ENCODE data around the gene ASIC2.
"Not testable (repeated sequence)": the region's sequence is repeated elsewhere in the genome, so short reads cannot be mapped to it uniquely, and the experiment has no call there.

Gene ASIC2

DNA sequence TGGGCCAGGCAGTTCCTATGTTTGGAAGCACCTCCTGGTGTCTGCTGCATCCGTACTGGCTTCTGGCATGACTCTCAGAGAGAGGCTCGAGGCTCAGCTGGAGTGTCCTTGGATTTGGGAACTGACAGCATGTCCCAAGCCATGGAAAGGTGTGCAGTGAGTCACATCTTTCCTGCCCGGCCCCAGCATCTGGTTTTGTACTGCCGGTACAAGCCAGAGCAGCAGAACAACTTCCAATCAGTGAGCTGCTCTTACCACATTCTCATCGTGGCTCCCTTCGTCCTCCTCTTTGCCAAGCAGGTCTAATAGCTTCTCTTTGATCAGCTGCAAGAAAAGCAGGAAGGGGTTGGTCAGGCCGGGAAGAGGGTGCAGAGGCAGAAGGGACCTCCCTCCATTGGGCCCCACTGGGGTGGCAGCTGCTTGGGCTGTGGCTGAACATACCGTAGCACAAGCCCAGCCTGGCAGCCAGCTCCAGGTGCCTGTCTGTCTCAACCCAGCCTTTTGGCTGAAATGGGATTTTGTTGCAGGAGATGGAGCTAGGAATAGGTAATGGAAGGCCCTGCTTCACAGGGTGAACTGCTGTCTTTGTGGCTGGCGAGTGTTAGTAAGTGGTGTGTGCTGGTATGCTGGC is 277.3 kb downstream of the ASIC2 start:
- DNase-seq, result no peak

DNA sequence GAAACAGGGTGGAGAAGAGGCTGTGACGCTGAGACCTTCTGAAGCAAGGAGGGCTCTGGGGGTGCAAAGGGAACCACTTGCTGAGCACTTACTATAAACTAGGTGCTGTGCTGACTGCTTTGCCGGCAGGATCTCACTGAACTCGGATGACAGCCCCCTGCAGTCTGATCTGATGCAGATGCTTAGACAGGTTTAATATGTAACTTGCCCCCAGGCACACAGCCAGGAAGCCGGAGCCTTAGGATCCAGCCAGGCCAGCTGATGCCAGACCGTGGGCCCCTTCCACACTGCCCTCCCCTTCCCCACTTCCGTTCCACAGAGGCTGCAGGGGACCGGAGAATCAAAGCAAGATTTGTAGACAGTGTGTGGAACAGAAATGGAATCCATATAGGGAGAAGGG is 278.3 kb downstream of the ASIC2 start:
- DNase-seq, result no peak

DNA sequence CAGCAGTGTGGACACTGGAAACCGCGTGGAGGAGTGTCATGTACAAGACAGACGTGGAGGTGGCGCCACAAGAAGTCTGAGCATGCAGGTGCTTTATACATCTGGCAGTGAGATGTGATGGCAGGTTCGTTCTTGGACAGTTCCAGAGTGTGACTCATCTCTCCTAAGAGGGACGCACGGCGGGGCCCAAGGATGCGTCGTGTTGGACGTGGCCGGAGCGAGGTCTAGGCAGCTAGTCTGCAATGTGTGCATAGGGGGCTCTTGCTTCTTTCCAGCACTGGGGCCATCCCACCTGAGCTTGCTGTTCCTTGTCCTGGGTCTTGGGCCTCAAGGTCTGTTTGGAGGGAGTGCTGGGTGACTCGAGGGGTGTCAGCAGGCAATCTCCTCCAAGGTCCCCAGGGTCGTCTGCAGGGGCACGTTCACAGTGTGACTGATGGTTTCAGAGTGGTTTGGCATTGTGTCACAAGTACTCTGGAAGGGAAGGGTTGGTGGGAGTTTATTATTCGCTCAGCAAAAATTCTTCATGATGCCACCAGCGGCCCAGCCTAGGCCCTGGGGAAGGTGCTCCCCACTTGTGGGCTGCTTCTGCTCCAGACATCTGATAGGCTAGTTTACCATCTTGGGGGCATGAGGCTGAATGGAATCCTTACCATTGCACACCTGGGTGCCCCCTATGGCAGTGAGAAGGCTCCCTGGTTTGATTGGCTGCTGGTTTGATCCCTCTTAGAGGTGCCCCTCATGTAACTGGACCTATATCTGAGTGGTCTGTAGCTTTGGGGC is 279.3 kb downstream of the ASIC2 start:
- no peak for DNase-seq

DNA sequence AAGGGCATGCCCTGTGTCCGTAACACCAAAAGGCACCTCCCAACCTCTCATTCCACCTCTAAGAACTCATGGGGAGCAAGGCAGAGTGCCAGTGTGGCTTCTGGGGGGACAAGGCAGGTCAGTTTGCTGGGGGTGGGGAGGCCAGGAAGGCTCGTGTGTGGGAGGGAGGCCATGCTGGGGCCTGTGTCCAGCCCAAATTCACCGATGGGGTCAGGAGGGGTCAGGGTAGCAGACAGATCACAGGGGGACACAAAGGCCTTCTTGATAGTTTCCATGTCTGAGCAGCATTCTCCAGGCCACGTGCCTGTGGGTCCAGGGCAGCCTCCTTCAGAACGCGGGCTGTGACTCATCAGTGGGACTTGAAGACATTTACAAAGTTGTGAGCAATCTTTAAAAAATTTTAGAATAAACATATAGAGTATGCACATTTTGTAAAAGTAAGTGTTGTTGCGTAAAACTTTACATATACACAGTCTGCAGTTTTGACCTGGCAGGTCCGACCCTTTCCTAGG is 280.5 kb downstream of the ASIC2 start:
- no peak for DNase-seq

DNA sequence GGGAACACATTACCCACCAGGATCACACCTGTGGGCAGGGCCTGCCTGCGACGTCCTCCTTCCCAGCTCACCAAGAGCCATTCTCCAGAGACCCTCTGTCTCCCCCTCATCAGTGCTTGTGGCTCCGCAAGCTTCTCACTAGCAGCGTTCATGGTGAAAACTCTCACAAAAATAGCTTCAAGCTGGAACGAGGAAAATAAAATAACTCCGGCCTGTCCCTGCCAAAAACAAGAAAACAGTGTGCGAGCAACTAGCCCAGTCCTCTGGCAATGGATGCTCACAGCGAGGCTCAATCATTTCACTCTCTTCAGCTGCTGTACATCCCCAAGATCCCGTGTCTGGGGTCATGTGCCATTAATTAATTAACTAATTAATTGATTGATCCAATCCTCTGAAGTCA is 283.5 kb downstream of the ASIC2 start:
- DNase-seq, result no peak

DNA sequence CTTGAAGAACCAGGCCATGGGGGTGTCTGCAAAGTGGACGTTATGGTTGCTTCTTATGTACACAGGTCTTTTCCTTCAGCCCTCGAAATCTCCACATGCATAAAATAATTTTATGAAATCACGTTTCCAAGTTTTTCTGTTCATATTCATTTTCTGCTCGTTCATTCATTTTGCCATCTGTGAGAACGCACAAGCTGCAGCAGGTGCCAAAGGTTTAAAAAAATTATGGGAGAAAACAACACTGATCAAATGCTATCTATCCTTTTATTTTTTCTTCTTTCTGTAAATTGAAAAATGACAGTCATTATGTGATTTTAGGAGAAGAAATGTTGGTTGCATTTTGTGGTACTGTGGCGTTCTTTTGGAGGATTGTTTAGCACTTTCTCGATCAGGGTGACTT is 285.9 kb downstream of the ASIC2 start:
- DNase-seq, result no peak

DNA sequence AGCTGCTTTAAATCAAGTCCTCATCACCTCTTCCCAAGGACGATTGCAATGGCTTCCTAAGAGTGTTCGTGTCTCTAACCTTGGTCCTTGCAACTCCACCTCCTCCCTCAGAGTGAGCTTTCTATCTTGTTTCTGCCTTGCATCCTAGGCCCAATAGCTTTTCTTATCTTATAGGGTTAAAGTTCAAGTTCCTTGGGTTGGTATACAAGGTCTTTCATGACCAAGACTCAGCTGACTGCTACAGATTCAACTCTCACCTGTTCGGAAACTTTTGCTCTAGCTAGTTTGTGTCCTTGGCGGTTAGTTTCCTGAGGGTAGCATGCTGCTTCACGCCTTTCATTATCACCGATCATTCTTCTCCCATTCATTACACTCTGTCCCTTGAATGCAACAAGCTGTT is 290.8 kb downstream of the ASIC2 start:
- DNase-seq, result no peak

DNA sequence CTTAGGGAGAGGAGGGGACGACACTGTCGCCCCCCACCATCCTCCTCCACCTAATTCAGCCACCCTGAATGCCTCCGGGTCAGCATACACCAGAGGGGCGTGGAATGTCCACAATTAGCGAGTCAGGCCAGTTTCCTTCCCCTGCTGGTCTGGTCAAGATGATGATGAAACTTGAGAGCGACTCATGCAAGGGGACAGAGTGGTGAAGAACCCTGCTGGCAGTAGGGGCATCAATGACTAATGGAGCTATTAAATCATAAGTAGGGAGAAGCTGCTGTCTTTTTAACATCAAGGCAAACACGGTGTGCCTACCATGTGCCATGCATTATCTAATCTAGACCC is 294.2 kb downstream of the ASIC2 start:
- DNase-seq, result no peak

DNA sequence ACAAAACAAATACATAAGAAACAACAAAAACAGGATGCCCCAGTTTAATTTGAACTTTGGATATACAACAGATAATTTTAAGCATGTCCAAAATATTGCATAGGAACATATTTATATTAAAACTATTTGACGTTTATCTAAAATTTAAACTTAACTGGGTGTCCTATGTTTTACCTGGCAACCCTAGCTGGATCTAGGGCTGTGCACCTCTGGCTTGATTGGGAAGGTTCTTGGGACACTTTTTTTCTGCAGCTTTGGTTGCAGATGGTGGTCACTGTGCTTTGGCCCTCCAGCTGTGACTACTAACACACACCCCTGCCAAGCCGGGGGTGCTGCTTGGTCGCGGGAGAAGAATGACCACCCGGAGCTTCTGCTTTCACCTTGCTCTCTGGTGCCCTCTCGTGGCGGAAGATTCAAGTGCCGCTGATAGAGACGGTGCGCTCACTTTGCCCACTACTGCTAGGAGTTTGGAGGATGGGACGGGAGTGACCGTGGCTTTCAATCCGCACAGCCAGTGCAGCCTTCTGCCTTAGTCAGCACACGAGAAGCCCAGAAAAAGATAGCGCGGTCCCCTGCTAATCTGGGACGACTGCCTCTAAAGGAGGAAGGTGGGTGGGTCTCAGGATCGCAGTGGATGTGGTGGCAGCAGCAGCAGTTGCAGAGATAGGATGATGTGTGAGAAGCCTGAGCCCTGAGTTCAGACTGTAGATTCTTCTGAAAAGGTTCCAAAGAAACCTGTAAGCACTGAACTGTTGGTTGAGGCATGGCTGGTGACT is 294.8 kb downstream of the ASIC2 start:
- peak; percentile 87 for DNase-seq

DNA sequence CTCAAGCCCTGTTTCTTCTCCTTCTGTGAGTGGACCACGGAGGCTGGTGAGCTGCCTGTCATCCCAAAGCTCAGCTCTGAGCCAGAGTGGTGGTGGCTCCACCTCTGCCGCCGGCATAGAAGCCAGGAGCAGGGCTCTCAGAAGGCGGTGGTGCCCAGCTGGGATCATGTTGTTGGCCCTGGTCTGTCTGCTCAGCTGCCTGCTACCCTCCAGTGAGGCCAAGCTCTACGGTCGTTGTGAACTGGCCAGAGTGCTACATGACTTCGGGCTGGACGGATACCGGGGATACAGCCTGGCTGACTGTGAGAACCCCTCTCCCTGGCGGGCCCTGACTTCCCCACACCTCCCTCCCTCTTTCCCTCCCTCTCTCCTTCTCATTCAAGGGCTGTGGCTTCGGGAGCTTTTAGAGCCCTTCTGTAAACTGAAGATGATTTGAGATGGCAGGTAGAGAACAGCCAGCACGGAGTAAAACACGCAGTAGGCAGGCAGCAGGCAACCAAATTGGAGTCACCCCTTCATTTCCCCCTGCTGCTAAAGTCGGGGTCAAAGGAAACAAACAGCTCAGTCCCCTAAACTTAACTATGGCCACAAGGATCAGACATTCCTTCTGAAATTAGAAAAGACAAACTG is 297.6 kb downstream of the ASIC2 start:
- DNase-seq, result no peak

DNA sequence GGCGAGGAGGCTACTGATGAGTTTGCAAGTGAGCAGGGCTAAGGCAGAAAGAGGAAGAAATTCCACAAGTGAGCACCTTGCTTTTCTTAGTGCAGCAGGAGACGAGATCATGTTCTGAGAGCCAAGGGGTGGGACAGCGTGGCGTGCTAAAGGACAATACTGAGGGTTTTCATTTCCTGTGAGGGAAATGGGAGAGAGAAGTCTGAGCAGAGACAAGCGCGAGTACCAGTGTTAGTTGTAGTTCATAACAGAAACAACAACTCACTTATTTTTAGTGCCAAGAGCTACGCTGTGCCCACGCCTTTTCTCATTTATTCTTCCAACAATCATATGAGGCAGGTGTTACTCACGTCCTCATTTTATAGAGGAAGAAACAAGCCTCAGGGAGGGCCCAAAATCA is 299.1 kb downstream of the ASIC2 start:
- DNase-seq, result no peak

DNA sequence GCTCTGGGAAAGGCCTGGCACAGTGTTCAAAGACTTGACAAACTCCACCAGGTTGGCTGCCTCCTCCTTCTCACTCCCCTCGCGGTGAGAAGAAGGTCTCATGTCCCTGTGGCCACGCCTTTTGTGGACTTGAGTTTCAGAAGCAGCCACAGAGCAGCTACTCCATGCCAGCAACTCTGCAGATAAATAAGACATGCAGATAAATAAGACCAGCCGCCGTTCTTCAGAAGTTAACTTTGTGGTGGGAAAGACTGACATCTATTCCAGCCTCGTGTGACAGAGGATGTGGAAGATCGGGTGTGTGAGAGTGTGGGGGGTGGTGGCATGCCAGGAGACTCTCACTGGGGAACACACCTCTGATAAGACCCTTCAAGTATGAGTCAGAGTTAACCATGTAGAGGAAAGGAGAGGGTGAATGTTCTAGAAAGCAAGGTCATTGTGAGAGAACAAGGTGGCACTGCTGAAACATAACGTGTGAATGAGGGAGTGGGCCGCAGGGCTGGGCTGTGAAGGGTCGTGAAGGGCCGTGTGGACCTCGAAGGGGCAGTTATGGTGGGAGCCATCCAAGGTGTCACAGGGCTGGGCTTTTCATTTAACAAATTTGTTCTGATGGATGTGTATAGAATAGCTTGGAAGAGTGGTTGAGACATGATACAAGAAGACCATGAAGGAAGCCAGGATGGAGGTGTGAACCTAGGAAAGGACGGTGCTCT is 300.6 kb downstream of the ASIC2 start:
- DNase-seq, result peak; percentile 71

DNA sequence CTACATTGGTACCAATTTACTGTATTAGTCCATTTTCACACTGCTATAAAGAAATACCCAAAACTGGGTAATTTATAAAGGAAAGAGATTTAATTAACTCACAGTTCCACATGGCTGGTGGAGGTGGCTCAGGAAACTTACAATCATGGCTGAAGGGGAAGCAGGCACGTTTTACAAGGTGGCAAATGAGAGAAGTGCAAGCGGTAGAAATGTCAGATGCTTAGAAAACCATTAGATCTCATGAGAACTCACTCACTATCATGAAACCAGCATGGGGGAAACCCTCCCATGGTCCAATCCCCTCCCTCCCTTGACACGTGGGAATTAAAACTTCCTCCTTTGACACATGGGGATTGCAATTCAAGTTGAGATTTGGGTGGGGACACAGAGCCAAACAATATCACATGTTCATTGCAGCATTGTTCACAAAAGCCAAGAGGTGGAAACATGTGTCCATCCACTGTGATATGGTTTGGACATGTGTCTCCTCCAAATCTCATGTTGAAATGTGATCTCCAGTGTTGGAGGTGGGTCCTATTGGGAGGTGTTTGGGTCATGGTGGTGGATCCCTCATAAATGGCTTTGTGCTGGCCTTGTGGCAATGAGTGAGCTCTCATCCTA is 304.5 kb downstream of the ASIC2 start:
- no peak for DNase-seq

DNA sequence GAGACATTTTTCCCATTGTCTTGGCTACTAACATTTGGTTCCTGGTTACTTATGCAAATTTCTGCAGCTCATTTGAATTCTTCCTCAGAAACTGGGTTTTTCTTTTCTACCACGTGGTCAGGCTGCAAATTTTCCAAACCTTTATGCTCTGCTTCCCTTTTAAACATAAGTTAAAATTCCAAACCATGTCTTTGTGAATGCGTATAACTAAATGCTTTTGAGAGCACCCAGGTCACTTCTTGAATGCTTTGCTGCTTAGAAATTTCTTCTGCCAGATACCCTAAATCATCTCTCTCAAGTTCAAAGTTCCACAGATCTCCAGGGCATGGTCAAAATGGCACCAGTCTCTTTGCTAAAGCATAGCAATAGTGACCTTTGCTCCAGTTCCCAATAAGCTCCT is 305.2 kb downstream of the ASIC2 start:
- DNase-seq, result not testable (repeated sequence)

DNA sequence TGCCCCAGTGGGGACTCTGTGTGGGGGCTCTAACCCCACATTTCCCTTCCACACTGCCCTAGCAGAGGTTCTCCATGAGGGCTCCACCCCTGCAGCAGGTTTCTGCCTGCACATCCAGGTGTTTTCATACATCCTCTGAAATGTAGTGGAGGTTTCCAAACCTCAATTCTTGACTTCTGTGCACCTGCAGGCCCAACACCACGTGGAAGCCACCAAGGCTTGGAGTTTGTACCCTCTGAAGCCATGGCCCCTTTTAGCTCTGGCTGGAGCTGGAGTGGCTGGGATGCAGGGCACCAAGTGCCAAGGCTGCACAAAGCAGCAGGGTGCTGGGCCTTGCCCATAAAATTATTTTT is 305.7 kb downstream of the ASIC2 start:
- not testable (repeated sequence) for DNase-seq

DNA sequence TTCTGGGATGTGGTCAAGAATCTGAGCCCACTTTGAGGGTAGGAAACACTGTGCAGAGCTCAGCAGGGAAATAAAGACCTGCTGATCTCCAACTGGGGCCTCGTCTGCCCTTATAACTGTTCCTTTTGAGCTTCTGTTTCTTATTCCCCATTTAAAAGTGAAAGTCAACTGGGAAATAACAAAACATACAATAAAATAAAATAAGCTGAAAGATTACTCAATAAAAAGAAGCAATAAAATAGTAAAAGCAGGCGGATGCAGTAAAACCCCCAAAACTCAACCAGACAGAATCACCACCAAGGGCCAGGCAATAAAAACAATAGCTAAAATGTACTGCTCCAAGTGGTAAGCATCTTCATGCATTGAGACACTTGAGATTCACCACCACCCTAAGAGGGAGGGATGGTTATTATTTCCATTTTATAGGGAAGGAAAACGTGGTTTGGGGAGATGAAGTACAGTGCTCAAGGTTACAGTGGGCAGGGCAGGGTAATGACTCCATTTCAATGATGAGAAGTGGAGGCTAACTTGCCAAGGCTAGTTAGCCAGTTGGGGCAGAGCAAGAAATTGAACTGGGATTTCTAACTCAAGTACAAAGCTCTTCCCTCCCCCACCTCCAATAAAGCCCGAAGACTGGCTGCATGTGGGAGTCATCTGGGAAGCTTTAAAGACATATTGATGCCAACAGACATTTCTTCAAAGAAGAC is 307.9 kb downstream of the ASIC2 start:
- DNase-seq, result no peak

DNA sequence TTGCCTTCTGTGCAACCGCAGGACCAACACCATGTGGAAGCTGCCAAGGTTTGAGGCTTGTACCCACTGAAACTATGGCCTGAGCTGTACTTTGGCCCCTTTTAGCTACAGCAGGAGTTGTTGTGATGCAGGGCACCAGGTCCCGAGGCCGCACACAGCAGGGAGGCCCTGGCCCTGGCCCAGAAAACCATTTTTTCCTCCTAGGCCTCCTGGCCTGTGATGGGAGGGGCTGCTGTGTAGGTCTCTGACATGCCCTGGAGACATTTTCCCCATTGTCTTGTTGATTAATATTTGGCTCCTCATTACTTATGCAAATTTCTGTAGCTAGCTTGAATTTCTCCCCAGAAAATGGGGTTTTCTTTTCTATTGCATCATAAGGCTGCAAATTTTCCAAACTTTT is 311.5 kb downstream of the ASIC2 start:
- DNase-seq, result not testable (repeated sequence)

DNA sequence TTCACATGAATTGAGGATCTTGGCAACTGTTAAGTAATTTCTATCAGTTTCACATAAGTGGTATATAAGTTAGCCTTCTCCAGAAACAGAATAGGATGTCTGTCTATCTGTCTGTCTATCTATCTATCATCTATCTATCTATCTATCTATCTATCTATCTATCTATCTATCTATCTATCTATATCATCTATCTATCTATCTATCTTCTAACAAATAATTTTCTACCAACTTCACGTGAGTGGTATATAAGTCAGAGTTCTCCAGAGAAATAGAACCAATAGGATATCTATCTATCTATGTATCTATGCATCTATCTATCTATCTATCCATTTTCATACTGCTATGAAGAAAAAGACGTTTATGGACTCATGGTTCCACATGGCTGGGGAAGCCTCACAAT is 312.9 kb downstream of the ASIC2 start:
- no peak for DNase-seq

DNA sequence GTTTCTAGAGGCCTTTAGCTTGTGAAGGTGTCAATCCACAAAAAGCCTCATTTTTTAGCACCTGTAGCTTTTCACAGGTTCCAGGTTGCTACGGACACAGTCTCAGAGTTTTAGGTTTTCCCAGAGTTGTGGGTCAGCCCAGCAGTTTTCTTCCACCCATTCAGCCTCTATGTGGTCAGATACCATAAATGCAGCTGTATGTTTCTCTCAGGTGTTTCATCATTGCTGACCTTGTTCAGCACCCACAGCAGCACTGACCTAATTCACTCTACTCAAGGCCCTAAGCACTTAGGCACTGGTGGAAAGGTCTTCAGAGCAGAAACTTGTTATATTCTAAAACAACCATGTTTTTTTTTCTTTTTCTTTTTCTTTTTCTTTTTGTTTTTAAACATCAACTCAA is 316.5 kb downstream of the ASIC2 start:
- DNase-seq, result no peak

DNA sequence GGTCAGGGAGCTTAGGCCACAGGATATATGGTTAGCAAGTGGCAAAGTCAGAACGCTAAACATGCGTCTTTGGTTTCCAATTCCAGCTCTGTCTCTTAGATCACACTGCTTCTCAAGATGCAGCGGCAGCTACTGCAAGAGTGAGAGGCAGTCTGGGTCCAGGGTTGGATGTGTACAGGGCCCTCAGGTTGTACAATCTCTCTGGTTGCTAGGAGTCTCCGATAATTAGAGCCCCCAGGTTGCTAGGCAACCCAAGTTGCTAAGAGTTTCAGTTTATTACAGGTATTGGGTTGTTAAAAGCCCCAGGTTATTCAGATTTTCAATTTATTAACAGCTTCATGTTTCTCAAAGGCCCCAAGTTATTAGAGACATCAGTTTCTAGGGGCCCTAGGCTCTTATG is 317.0 kb downstream of the ASIC2 start:
- DNase-seq, result no peak

DNA sequence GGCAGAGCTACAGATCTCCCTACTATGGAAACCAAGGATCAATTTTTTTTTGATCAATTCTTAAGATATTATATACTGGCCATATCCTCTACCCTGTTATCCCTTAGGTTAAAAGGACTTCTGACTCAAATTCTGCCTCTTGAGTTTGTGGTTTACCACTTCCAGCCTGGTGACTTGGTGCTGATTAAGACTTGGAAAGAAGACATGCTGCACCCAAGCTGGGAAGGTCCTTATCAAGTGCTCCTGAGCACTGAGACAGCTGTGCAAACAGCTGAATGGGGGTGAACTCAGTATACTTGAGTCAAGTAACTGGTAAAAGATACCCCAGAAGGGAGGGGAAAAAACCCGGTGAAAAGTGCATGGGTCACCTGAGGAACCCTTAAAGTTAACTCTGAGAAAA is 321.9 kb downstream of the ASIC2 start:
- peak; percentile 96 for DNase-seq

DNA sequence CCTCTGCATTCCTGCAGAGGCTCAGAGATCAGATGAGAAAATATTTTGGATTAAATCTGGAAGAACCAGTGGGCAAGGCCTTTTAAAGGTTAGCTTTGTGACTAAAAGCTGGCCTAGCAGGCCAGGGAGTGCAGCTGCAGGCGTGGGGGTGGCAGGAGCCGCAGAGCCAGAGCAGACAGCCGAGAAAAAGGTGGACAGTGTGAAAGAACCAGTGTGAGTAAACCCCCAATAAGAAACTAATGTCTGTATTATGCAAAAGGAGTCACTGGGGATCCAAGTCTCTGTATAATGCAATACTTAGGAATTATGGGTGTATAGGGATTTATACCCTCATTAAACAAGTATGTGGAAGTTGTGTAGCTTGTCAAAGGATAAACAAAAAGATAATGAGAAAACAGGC is 322.8 kb downstream of the ASIC2 start:
- no peak for DNase-seq
